Progenitor cell of endocrine pancreas (in vitro differentiated cells): Measurements from ENCODE around the gene AP1S2. TPM values are rescaled to one million over a fixed set of nuclear protein-coding genes. Genes with fewer than 3 reads are reported as not detected.

Source experiments
- DNase-seq: peaks from one replicate; pipeline ENCODE4 v3.0.0; 2021; ENCODE audit warnings: low spot score; ENCODE audit not compliant: unreplicated experiment
- H3K27ac Mint-ChIP-seq: 2 replicates; pipeline ENCODE4 v1.8.0; 2021; ENCODE audit warnings: mild to moderate bottlenecking, moderate library complexity, mixed read lengths
- H3K27me3 Mint-ChIP-seq: 2 replicates; pipeline ENCODE4 v1.8.0; 2021; ENCODE audit warnings: mixed read lengths
- H3K36me3 Mint-ChIP-seq: 2 replicates; pipeline ENCODE4 v1.8.0; 2022; ENCODE audit warnings: mixed read lengths; ENCODE audit not compliant: insufficient read depth
- H3K4me1 Mint-ChIP-seq: 2 replicates; pipeline ENCODE4 v1.8.0; 2021; ENCODE audit warnings: low read depth, mixed read lengths
- H3K4me3 Mint-ChIP-seq: 2 replicates; pipeline ENCODE4 v1.8.0; 2021; ENCODE audit warnings: low read depth, mild to moderate bottlenecking, moderate library complexity, mixed read lengths
- H3K9me3 Mint-ChIP-seq: 2 replicates; pipeline ENCODE4 v1.8.0; 2021; ENCODE audit warnings: low read depth, mixed read lengths
- total RNA-seq: library from RNA; stranded (reverse); gene quantifications from 2 replicates; pipeline ENCODE4 v1.2.1, GENCODE V29; 2021
- TF ChIP-seq, protein P1 (sequence below): fragments of 200-600 bp; sonication (generic); IDR thresholded peaks from one replicate; pipeline ENCODE4 v1.5.0; 2021; ENCODE audit warnings: antibody characterized with exemption, mild to moderate bottlenecking; ENCODE audit not compliant: unreplicated experiment

Gene AP1S2
- total RNA-seq, 1 donor from 2014 or later = 82.6 TPM

- Mint-ChIP-seq H3K27ac (no peak overlapping the region), H3K27me3 (no peaks in the 10 kb centered on the region), H3K36me3 (peaks cover 2% of the 10 kb centered on the region), H3K4me3 (no peak overlapping the region), H3K4me1 (no peaks in the 10 kb centered on the region), H3K9me3 (no peaks in the 10 kb centered on the region)
- DNase-seq = no peak
- TF ChIP-seq, protein P1, sequence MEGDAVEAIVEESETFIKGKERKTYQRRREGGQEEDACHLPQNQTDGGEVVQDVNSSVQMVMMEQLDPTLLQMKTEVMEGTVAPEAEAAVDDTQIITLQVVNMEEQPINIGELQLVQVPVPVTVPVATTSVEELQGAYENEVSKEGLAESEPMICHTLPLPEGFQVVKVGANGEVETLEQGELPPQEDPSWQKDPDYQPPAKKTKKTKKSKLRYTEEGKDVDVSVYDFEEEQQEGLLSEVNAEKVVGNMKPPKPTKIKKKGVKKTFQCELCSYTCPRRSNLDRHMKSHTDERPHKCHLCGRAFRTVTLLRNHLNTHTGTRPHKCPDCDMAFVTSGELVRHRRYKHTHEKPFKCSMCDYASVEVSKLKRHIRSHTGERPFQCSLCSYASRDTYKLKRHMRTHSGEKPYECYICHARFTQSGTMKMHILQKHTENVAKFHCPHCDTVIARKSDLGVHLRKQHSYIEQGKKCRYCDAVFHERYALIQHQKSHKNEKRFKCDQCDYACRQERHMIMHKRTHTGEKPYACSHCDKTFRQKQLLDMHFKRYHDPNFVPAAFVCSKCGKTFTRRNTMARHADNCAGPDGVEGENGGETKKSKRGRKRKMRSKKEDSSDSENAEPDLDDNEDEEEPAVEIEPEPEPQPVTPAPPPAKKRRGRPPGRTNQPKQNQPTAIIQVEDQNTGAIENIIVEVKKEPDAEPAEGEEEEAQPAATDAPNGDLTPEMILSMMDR = no peak
Observed at GRCh38 chrX:15786915-15787314, 67.7 kb downstream of the AP1S2 start.

DNA sequence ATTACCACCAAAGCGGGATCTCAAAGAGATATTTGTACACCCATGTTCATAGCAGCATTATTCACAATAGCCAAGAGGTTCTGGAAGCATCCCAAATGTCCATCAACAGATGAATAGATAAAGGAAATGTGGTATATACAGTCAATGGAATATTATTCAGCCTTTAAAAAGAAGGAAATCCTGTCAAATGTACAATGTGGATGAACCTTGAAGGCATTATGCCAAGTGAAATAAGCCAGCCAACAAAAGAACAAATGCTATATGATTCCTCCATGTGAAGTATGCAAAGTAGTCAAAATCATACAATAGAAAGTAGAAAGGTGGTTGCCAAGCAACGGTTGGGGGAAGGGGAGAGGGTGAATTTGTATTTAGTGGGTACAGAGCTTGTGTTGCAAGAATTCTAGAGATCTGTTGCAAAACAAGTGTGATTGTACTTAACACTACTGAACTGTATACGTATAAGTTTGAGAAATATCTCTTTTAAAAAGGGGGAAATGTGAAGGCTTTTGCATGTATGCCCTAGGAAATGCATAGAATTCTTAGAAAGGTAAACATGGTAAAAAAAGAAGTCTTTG, 69.3 kb downstream of the AP1S2 start:
- no peaks in the 10 kb centered on the region for H3K4me1 Mint-ChIP-seq
- no peaks in the 10 kb centered on the region for H3K27me3 Mint-ChIP-seq
- H3K4me3 Mint-ChIP-seq = no peak overlapping the region
- H3K27ac Mint-ChIP-seq = no peak overlapping the region
- H3K36me3 Mint-ChIP-seq = peaks cover 4% of the 10 kb centered on the region
- TF ChIP-seq, protein P1 = no peak
- no peaks in the 10 kb centered on the region for H3K9me3 Mint-ChIP-seq
- DNase-seq = no peak

DNA sequence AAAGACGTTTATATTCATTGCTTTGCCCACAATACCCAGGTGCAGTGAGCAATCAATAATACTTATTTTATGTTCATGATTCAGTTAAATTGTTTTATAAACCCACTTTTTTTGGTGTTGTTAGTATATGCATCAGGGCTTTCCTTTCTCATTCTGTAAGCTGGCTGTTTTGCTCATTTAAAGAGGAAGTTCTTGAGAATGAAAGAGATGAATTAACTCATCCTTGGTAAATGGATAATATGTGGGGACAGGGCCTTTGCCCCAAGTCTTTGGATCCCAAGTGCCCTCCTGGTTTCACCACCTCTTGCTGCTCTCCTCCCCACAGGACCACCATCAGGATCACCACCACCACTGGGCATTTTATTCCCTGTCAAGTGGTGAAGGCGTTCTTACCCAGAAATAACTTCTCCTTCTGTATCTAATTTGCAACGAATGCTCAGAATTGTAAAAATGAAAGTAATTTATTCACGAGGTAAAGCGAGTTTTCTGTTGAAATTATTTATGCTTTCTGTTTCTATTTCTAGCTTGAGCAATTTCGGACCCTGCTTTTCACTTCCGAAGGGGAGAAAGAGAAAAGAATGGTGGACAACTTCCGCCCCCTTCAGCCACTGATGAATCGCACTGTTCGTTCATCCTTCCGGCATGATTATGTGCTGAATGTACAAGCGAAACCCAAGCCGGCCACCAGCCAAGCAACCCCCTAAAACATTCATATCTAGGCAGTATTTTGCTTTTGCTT, 72.5 kb downstream of the AP1S2 start:
- Mint-ChIP-seq H3K27ac (no peak overlapping the region), H3K4me1 (no peaks in the 10 kb centered on the region), H3K27me3 (no peaks in the 10 kb centered on the region), H3K4me3 (no peak overlapping the region), H3K36me3 (peaks cover 4% of the 10 kb centered on the region), H3K9me3 (no peaks in the 10 kb centered on the region)
- no peak for DNase-seq
- TF ChIP-seq, protein P1 = no peak

Other genes with a start within 250 kb of the AP1S2 start
- gene CLTRN, start 190.0 kb downstream of the AP1S2 start, total RNA-seq = 2.1 and 2.5 TPM in 2 replicates
- 9.3 and 9.7 TPM in 2 replicates for gene CA5B, start 116.5 kb downstream of the AP1S2 start, total RNA-seq
- gene ZRSR2, start 64.3 kb downstream of the AP1S2 start, total RNA-seq = 19.3 and 24.5 TPM in 2 replicates